ENCODE data around the gene ALKBH6.

DNA sequence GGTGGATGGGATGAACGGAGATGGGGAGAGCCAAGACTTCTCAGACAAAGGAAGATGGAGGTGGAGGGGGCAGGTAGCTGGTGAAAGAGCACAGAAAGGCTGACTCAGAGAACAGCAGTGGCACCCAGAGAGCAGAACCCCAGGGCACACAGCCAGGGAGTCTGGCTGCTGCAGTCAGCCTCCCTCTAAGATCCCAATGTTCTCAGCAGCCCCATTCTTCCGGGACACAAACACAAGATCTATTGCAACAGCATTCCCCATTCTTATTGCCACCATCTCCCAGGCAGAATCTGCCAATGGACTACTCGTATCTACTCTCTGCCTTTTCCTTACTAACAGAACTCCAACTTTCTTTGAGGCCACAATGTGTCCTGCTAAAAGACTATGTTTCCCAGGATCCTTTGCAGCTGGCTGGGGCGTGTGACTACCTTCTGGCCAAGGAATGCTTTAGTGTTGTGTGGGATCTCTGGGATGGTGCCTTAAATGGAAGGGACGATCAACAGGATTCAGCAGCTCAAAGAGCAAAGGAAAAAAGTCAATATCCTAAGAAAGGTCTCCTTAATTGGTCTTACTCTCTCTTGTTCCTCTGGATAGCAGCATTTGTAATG, 32.5 kb upstream of the ALKBH6 start:
- TF ChIP-seq ARNT (IDR thresholded peaks at IDR 0.05): no peak
- TF ChIP-seq SP1 (IDR thresholded peaks at IDR 0.05): no peak
- TF ChIP-seq HDGF (IDR thresholded peaks at IDR 0.05; ENCODE audit: borderline replicate concordance): no peak
- TF ChIP-seq ELF4 (IDR thresholded peaks at IDR 0.05): no peak
- TF ChIP-seq FOXM1 (IDR thresholded peaks at IDR 0.05; ENCODE audit: borderline replicate concordance): no peak
- TF ChIP-seq, protein P1, sequence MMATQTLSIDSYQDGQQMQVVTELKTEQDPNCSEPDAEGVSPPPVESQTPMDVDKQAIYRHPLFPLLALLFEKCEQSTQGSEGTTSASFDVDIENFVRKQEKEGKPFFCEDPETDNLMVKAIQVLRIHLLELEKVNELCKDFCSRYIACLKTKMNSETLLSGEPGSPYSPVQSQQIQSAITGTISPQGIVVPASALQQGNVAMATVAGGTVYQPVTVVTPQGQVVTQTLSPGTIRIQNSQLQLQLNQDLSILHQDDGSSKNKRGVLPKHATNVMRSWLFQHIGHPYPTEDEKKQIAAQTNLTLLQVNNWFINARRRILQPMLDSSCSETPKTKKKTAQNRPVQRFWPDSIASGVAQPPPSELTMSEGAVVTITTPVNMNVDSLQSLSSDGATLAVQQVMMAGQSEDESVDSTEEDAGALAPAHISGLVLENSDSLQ (IDR thresholded peaks at IDR 0.05): no peak
